ENCODE results near the gene PPFIA2. TPM values are rescaled to one million over a fixed set of nuclear protein-coding genes. Genes with fewer than 3 reads are reported as not detected.

The PPFIA2 gene
- total and polyA plus RNA-seq, 9 of the 15 experiments (the other 6 are each of a cell fraction or from before 2014, with no cell fraction given): not detected

DNA sequence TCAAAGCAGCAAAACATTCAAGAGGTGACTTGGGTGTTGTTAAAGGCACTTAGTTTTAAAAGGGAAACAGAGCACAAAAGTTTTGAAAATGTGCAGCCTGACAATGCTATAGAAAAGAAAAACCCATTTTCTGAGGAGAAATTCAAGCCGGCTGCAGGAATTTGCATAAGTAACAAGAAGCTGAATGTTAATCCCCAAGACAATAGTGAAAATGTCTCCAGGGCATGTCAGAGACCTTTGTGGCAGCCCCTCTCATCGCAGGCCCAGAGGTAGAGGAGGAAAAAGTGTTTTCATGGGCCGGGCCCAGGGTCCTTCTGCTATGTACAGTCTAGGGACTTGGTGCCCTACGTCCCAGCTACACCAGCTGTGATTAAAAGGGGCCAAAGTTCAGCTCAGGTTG lies 167.9 kb downstream of the PPFIA2 start:
- DNase-seq (ENCODE audit: extremely low read depth in 1 of 4, low spot score in 3 of 4) (no peak), FAIRE-seq (no peak), ATAC-seq (no peak)
- Histone ChIP-seq H3K27ac (ENCODE audit: extremely low read depth, low read depth, low read length) (no peak overlapping the region), H3K79me2 (ENCODE audit: control insufficient read depth, insufficient read depth, low read length) (no peaks in the 10 kb centered on the region), H3K9me1 (ENCODE audit: control insufficient read depth, insufficient read depth, low read length) (no peaks in the 10 kb centered on the region), H3K4me1 (replicated peaks in 1 of 2; ENCODE audit: control insufficient read depth in 2 of 2, insufficient read depth in 2 of 2, low read length in 2 of 2) (no peaks in the 10 kb centered on the region), H4K20me1 (replicated peaks; ENCODE audit: control insufficient read depth, insufficient read depth, low read length) (no peaks in the 10 kb centered on the region), H3K9ac (ENCODE audit: insufficient read depth in 1 of 2, low read depth in 2 of 2, low read length in 2 of 2) (no peak overlapping the region), H3K4me3 (no peak overlapping the region), H2AFZ (ENCODE audit: low read depth, low read length) (no peak overlapping the region), H3K36me3 (ENCODE audit: control insufficient read depth, insufficient read depth, low read length) (no peaks in the 10 kb centered on the region), H3K4me2 (ENCODE audit: insufficient read depth, low read length) (no peak overlapping the region), H3K9me3 (replicated peaks; ENCODE audit: control insufficient read depth, insufficient read depth, low read depth, low read length) (no peaks in the 10 kb centered on the region), H3K27me3 (ENCODE audit: control insufficient read depth in 2 of 2, insufficient read depth in 2 of 2, low read length in 2 of 2) (no peaks in the 10 kb centered on the region)
- intact Hi-C loops (cut with micrococcal nuclease) (no loop called here), in situ Hi-C loops (cut with MboI) (no loop called here)
- 0% methylated on average over 4 of the region's 4 CpGs for WGBS (ENCODE audit: insufficient coverage, low coverage, missing lambda C conversion rate)
- ChIA-PET POLR2A (no interaction called here), CTCF (ENCODE audit: low intra/inter-chr PET ratio) (no interaction called here)
- no TSS peak for BruUV-seq (replicated peaks)
- TF ChIP-seq RFX5 (IDR thresholded peaks at IDR 0.05; ENCODE audit: low read depth, low read length): no peak
- TF ChIP-seq, protein P1, sequence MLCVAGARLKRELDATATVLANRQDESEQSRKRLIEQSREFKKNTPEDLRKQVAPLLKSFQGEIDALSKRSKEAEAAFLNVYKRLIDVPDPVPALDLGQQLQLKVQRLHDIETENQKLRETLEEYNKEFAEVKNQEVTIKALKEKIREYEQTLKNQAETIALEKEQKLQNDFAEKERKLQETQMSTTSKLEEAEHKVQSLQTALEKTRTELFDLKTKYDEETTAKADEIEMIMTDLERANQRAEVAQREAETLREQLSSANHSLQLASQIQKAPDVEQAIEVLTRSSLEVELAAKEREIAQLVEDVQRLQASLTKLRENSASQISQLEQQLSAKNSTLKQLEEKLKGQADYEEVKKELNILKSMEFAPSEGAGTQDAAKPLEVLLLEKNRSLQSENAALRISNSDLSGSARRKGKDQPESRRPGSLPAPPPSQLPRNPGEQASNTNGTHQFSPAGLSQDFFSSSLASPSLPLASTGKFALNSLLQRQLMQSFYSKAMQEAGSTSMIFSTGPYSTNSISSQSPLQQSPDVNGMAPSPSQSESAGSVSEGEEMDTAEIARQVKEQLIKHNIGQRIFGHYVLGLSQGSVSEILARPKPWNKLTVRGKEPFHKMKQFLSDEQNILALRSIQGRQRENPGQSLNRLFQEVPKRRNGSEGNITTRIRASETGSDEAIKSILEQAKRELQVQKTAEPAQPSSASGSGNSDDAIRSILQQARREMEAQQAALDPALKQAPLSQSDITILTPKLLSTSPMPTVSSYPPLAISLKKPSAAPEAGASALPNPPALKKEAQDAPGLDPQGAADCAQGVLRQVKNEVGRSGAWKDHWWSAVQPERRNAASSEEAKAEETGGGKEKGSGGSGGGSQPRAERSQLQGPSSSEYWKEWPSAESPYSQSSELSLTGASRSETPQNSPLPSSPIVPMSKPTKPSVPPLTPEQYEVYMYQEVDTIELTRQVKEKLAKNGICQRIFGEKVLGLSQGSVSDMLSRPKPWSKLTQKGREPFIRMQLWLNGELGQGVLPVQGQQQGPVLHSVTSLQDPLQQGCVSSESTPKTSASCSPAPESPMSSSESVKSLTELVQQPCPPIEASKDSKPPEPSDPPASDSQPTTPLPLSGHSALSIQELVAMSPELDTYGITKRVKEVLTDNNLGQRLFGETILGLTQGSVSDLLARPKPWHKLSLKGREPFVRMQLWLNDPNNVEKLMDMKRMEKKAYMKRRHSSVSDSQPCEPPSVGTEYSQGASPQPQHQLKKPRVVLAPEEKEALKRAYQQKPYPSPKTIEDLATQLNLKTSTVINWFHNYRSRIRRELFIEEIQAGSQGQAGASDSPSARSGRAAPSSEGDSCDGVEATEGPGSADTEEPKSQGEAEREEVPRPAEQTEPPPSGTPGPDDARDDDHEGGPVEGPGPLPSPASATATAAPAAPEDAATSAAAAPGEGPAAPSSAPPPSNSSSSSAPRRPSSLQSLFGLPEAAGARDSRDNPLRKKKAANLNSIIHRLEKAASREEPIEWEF (CRISPR knock-in tag; IDR thresholded peaks at IDR 0.05): no peak
- TF ChIP-seq MCM5 (IDR thresholded peaks at IDR 0.05; ENCODE audit: low read depth): no peak
- TF ChIP-seq STAT5A (IDR thresholded peaks at IDR 0.05; ENCODE audit: borderline replicate concordance, low read length): no peak
- TF ChIP-seq ZNF232 (CRISPR knock-in tag; IDR thresholded peaks at IDR 0.05): no peak
- TF ChIP-seq, protein P2, sequence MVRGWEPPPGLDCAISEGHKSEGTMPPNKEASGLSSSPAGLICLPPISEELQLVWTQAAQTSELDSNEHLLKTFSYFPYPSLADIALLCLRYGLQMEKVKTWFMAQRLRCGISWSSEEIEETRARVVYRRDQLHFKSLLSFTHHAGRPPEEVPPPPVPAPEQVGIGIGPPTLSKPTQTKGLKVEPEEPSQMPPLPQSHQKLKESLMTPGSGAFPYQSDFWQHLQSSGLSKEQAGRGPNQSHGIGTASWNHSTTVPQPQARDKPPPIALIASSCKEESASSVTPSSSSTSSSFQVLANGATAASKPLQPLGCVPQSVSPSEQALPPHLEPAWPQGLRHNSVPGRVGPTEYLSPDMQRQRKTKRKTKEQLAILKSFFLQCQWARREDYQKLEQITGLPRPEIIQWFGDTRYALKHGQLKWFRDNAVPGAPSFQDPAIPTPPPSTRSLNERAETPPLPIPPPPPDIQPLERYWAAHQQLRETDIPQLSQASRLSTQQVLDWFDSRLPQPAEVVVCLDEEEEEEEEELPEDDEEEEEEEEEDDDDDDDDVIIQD (CRISPR knock-in tag; IDR thresholded peaks at IDR 0.05): no peak
- no peak for TF ChIP-seq ZNF436 (CRISPR knock-in tag; IDR thresholded peaks at IDR 0.05)
- TF ChIP-seq NFE2L1 (tag; IDR thresholded peaks at IDR 0.05; ENCODE audit: borderline replicate concordance, low read depth): no peak
- no peak for TF ChIP-seq BCL6 (CRISPR knock-in tag; IDR thresholded peaks at IDR 0.05)
- no peak for TF ChIP-seq CREBBP (IDR thresholded peaks at IDR 0.05; ENCODE audit: low read depth, low read length)
- no peak for TF ChIP-seq ZNF644 (tag; IDR thresholded peaks at IDR 0.05; ENCODE audit: low read depth)
- TF ChIP-seq, protein P3, sequence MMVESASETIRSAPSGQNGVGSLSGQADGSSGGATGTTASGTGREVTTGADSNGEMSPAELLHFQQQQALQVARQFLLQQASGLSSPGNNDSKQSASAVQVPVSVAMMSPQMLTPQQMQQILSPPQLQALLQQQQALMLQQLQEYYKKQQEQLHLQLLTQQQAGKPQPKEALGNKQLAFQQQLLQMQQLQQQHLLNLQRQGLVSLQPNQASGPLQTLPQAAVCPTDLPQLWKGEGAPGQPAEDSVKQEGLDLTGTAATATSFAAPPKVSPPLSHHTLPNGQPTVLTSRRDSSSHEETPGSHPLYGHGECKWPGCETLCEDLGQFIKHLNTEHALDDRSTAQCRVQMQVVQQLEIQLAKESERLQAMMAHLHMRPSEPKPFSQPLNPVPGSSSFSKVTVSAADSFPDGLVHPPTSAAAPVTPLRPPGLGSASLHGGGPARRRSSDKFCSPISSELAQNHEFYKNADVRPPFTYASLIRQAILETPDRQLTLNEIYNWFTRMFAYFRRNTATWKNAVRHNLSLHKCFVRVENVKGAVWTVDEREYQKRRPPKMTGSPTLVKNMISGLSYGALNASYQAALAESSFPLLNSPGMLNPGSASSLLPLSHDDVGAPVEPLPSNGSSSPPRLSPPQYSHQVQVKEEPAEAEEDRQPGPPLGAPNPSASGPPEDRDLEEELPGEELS (CRISPR knock-in tag; IDR thresholded peaks at IDR 0.05; ENCODE audit: borderline replicate concordance): no peak
